NCI-H748 (cell line): ENCODE results near the gene OVOL3.
"Not testable (repeated sequence)": the region's sequence is repeated elsewhere in the genome, so short reads cannot be mapped to it uniquely, and the experiment has no call there.

ENCODE experiments used
- DNase-seq: peaks from one replicate; lab custom pipeline; 2025; ENCODE audit not compliant: unreplicated experiment; lab: John Stamatoyannopoulos, UW

The OVOL3 gene

DNA sequence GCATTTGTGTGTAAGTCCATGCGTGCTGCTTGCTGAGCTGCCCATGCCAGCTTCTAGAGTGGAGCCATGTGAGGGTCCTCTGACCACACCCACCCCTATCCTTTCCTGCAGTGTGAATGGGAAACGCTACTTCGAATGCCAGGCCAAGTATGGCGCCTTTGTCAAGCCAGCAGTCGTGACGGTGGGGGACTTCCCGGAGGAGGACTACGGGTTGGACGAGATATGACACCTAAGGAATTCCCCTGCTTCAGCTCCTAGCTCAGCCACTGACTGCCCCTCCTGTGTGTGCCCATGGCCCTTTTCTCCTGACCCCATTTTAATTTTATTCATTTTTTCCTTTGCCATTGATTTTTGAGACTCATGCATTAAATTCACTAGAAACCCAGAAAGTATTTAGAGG lies 14.6 kb downstream of the OVOL3 start:
- no peak for DNase-seq

DNA sequence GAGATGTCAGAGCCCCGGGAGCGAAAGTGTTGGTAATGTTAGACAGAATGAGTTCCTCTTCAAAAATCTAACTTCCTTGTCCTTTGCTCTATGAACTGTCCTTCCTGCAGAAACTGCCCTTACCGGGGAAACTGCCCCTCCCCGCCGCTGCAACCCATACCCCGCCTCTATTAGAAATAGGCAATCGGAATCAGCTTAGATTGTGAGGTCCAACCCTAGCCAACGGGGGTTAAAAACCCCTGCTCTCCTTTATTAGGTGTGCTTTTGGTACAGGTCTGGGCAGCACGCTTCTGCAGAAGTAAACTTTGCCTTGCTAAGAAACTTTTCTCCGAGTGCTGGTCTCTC lies 17.4 kb downstream of the OVOL3 start:
- peak; percentile 67 for DNase-seq

- DNase-seq = not testable (repeated sequence)
These were observed 20.3 kb downstream of the OVOL3 start for GRCh38 chr19:36131221-36131620.

GRCh38 chr19:36134867-36135266 lies 23.9 kb downstream of the OVOL3 start:
- not testable (repeated sequence) for DNase-seq

- no peak for DNase-seq
These were observed 26.2 kb downstream of the OVOL3 start for GRCh38 chr19:36136964-36137686.

- no peak for DNase-seq
These were observed 28.2 kb downstream of the OVOL3 start for GRCh38 chr19:36139120-36139472.

GRCh38 chr19:36139473-36140303 lies 28.7 kb downstream of the OVOL3 start, which contains the start of gene CAPNS1:
CAPNS1 (plus strand) TSS chr19:36140066; CDS start chr19:36141012, 946 bp downstream.
- DNase-seq = peak; percentile 98

DNA sequence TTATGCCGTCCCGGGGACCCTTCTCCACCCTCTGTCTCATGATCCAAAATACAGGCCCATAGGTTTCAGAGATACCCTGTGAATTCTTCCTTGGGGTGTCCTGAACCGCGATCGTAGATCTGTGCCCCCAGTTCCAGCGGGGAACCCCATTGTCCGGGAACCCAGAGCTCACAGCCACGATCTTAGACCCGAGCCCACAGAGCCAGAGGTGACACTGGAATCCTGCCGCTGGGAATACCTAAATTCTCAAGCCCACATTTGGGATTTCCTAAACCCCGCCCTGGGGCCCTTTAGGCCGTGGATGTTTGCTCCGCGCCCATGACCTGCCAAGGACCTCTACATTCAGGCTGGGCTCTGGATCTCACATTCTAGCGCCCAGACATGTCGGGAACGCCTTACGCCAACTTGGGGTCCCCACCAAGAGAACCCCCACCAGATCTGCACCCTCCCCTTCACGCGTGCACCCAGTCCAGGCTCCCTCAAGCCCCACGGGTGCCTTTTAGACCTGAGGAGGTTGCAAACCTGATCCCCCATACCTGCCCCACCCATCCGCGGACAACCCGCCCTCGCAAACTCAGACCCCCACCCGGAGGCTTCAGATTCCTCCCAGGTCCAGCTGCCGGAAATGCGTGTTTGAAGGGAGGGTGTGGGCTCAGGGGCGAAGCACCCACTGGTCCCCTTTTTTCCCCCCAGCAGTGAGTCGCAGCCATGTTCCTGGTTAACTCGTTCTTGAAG lies 29.5 kb downstream of the OVOL3 start:
- DNase-seq = peak; percentile 96

DNA sequence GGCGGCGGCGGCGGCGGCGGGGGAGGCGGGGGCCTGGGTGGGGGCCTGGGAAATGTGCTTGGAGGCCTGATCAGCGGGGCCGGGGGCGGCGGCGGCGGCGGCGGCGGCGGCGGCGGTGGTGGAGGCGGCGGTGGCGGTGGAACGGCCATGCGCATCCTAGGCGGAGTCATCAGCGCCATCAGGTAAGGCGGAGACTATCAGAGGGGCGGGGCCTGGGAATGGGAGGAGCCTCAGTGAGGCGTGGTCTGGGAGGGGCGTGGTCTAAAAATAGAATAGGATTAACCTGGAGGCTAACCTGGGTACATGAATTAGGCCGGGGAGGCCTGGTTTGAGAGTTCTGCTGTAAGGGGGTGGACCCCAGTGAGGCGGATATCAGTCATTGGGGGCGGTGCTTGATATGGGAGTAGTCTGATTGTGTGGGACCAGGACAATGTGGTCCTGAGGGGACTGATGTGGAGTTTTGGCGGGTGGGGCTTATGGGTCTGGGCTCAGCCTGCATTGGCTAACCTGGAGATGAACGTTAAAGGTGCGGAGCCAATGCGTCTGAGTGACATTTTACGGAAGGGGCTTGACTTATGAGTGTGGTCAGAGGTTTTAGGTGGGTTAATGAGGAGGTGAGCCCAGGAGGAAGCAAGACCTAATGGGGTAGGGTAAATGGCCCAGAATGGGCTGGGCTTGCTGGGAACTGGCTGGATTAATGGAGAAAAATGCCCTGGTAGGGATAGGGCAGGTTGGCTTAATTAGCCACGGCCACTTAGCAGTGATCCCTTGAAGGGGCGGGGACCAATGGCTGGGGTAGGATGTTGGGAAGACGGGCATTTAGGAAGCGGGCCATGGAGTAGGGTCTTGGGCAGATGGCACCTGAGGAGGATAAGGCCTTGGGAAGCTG lies 30.3 kb downstream of the OVOL3 start:
- DNase-seq = peak; percentile 92

DNA sequence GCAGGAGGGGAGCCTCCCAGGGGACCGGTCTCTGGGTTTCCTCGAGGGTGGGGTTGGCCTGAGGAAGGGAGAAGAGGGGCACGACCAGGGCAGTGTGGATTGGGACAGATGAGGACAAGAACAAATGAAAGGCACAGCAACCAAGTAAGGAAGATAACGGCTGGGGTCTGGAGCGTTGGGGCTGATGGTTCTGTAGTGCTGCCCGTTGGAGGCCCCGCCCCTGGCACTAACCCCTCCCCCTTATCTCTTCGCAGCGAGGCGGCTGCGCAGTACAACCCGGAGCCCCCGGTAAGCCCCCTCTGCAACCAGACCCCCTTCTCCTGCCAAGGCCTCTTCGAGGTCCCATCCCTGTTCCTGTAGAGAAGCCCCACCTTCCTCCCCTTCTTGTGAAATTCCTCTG lies 31.1 kb downstream of the OVOL3 start:
- DNase-seq = no peak

DNA sequence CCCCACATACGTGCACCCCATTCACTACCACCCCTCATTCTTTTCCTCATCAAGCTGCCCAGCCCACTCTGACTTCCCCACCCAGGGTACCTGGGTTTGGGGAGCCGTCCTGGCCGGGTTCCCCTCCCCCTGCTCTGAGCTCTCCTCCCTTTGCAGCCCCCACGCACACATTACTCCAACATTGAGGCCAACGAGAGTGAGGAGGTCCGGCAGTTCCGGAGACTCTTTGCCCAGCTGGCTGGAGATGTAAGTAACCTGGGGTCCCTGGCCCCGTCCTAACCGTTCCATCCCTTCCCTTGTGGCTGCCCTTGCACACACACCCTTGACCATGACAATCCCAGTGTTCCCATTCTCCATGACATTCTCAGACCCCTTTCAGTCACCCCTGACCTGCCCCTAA lies 31.6 kb downstream of the OVOL3 start:
- DNase-seq = no peak

GRCh38 chr19:36144624-36145023 lies 33.7 kb downstream of the OVOL3 start:
- no peak for DNase-seq

- DNase-seq = no peak
These were observed 38.9 kb downstream of the OVOL3 start for GRCh38 chr19:36149673-36150406.

DNA sequence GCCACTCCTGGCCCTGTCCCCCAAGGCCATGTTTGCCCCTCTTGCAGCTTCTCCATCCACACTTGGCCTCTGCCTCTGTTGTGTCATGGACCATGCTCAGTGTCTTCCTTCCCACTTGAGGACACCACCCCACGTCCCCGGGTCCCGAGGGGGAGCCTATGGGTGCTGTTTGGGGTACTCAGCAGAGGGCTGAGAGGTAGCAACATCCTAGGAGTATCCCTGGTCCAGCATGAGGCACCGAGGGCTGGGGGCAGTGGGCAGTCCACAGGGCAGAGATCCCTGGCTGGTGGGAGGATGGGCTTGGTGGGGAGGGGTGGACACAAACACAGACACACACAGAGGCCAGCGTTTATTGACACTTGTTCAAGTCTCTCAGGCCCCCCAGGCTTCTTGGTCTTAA lies 39.6 kb downstream of the OVOL3 start:
- no peak for DNase-seq

- DNase-seq = no peak
These were observed 40.4 kb downstream of the OVOL3 start for GRCh38 chr19:36151144-36152018.

- DNase-seq = no peak
These were observed 41.0 kb downstream of the OVOL3 start for GRCh38 chr19:36152019-36152351.

- no peak for DNase-seq
These were observed 41.6 kb downstream of the OVOL3 start, which contains the start of gene COX7A1 for GRCh38 chr19:36152352-36153091. COX7A1 (minus strand) TSS chr19:36152447; CDS start chr19:36152407, 40 bp downstream.

GRCh38 chr19:36153126-36153525 lies 42.2 kb downstream of the OVOL3 start:
- DNase-seq = no peak
